Measurements from ENCODE around the gene RPS25.
"Not testable (repeated sequence)": the region's sequence is repeated elsewhere in the genome, so short reads cannot be mapped to it uniquely, and the experiment has no call there.

Gene RPS25

GRCh38 chr11:118980191-118980881 is 37.8 kb downstream of the RPS25 start:
- no peak for DNase-seq (ENCODE audit: low read depth)
- no peak for TF ChIP-seq CTCF (conservative IDR thresholded peaks at IDR 0.05; ENCODE audit: control insufficient read depth, insufficient read depth, low read depth, low read length)
- no peak overlapping the region for H3K4me3 ChIP-seq (ENCODE audit: control insufficient read depth, low read depth, low read length)

DNA sequence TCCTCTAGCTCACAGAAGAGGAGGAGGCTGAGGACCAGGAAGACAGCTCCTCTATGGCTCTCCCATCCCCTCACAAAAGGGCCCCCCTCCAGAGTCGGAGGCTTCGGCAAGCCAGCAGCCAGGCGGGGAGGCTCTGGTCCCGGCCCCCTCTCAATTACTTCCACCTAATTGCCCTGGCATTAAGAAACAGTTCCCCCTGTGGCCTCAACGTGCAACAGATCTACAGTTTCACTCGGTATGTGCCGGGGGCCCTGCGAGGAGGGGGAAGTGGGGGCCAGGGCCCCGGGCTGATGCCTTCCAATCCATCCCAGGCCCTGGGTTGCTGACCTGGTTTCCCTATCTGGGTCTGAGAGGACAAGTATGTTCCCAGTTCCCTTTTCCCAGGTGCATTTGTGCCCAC is 38.7 kb downstream of the RPS25 start:
- H3K4me3 ChIP-seq (ENCODE audit: control insufficient read depth, low read depth, low read length), result no peak overlapping the region
- DNase-seq (ENCODE audit: low read depth), result no peak
- no peak for TF ChIP-seq CTCF (conservative IDR thresholded peaks at IDR 0.05; ENCODE audit: control insufficient read depth, insufficient read depth, low read depth, low read length)

DNA sequence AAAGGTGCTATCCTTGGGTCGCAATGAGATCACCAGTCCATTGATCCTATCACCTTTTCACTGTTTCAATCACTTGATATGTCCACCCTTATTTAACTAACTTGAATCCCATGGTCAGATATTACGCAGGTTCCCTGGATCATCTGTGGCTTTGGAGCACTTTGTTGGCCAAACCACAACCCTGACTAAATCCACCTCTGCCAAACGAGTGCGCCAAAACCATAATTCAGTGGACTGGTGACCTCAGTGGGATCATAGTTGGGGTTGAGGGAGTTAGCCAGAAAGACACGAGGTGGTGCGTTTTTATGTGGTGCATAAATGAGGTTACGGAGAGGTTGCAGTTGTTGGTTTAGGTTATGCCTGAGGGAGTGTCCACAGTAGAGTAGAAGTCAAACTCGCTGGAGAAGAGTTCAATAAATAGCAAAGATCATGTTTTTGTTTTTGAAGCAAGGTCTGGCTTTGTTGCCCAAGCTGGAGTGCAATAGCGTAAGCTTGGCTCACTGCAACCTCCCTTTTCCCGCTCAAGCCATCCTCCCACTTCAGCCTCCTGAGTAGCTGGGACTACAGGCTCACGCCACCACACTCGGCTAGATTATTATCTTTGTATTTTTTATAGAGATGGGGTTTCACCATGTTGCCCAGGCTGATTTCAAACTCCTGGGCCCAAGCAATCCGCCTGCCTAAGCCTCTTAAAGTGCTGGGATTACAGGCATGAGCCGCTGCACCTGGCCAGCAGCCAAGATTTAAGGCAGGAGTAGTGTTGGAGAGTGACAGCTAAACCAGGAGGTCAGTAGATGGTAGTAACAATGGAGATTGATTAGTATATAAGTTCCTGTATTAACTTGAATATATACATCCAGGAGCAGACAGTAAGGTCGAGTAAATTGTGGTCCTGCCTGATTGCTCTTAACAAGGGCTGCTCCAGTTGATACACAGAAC is 42.1 kb downstream of the RPS25 start:
- TF ChIP-seq CTCF (conservative IDR thresholded peaks at IDR 0.05; ENCODE audit: control insufficient read depth, insufficient read depth, low read depth, low read length), result no peak
- H3K4me3 ChIP-seq (ENCODE audit: control insufficient read depth, low read depth, low read length), result no peak overlapping the region
- peak; percentile 86 for DNase-seq (ENCODE audit: low read depth)

DNA sequence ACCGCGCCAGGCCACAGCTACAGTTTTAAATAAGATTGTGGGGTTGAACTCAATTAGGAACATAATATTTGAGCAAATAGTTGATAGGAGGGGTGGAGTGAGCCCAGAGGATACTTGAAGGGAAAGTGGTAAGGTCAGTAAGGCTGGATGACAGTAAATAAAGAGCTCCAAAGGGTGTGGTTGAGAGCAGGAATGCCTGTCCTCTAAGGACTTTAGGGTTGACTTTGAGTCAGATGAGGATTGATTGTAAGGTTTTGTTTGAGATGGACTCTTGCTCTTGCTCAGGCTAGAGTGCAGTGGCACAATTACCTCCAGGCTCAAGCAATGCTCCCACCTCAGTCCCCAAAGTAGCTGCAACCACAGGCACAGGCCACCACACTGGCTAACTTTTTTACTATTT is 44.2 kb downstream of the RPS25 start:
- TF ChIP-seq CTCF (conservative IDR thresholded peaks at IDR 0.05; ENCODE audit: control insufficient read depth, insufficient read depth, low read depth, low read length), result no peak
- H3K4me3 ChIP-seq (ENCODE audit: control insufficient read depth, low read depth, low read length), result no peak overlapping the region
- no peak for DNase-seq (ENCODE audit: low read depth)

- no peak within 1 kb of the TSS for H3K4me3 ChIP-seq (ENCODE audit: control insufficient read depth, low read depth, low read length)
- no peak for DNase-seq (ENCODE audit: low read depth)
- TF ChIP-seq CTCF (conservative IDR thresholded peaks at IDR 0.05; ENCODE audit: control insufficient read depth, insufficient read depth, low read depth, low read length), result no peak
Measured at GRCh38 chr11:118971646-118972045, 46.5 kb downstream of the RPS25 start, which contains the start of gene FOXR1. Gene FOXR1 (plus strand): TSS chr11:118971761. CDS start chr11:118971932, 171 bp downstream.

GRCh38 chr11:118969508-118969907 is 48.6 kb downstream of the RPS25 start:
- not testable (repeated sequence) for DNase-seq (ENCODE audit: low read depth); H3K4me3 ChIP-seq (ENCODE audit: control insufficient read depth, low read depth, low read length)
